Activated CD4-positive, alpha-beta T cell treated with anti-CD3 and anti-CD28 coated beads, Interleukin-2, Interleukin-4, amounts not matched to agents 100 ng/mL and 50 ng/mL, durations not matched to agents 16 hours and 8 hours (primary cell): ENCODE results near the gene SRL.

Experiments
- DNase-seq: peaks from one replicate; pipeline ENCODE4 v3.0.0-alpha.2; 2020; ENCODE audit warnings: low spot score

Gene SRL

GRCh38 chr16:4241928-4242283 lies at the start of gene SRL:
SRL (minus strand) TSS chr16:4242080; CDS start chr16:4242067, 13 bp downstream.
- no peak for DNase-seq

- DNase-seq = no peak
Measured at GRCh38 chr16:4290236-4290830, 48.5 kb upstream of the SRL start.

GRCh38 chr16:4288148-4288921 lies 46.5 kb upstream of the SRL start:
- peak; percentile 81 for DNase-seq

GRCh38 chr16:4285167-4285566 lies 43.3 kb upstream of the SRL start:
- DNase-seq = no peak

- DNase-seq = no peak
Measured at GRCh38 chr16:4283939-4284338, 42.1 kb upstream of the SRL start.

GRCh38 chr16:4283441-4283840 lies 41.6 kb upstream of the SRL start:
- no peak for DNase-seq

GRCh38 chr16:4280625-4281024 lies 38.7 kb upstream of the SRL start:
- no peak for DNase-seq

- no peak for DNase-seq
Measured at GRCh38 chr16:4277987-4278513, 36.2 kb upstream of the SRL start.

GRCh38 chr16:4275861-4276260 lies 34.0 kb upstream of the SRL start:
- no peak for DNase-seq

GRCh38 chr16:4273858-4274311 lies 32.0 kb upstream of the SRL start:
- DNase-seq = peak; percentile 56

GRCh38 chr16:4272114-4272956 lies 30.5 kb upstream of the SRL start:
- no peak for DNase-seq

- peak; percentile 92 for DNase-seq
Measured at GRCh38 chr16:4271176-4272113, 29.6 kb upstream of the SRL start.

- DNase-seq = no peak
Measured at GRCh38 chr16:4270595-4270994, 28.7 kb upstream of the SRL start.

GRCh38 chr16:4270091-4270490 lies 28.2 kb upstream of the SRL start:
- DNase-seq = no peak

GRCh38 chr16:4266372-4266771 lies 24.5 kb upstream of the SRL start:
- no peak for DNase-seq

GRCh38 chr16:4265676-4266075 lies 23.8 kb upstream of the SRL start:
- no peak for DNase-seq

- DNase-seq = no peak
Measured at GRCh38 chr16:4264546-4264945, 22.7 kb upstream of the SRL start.

- DNase-seq = no peak
Measured at GRCh38 chr16:4263504-4264436, 21.9 kb upstream of the SRL start.

- no peak for DNase-seq
Measured at GRCh38 chr16:4262303-4262835, 20.5 kb upstream of the SRL start.

GRCh38 chr16:4261557-4262172 lies 19.8 kb upstream of the SRL start:
- DNase-seq = peak; percentile 15
